Omental fat pad (tissue), 4 donors: ENCODE data around the gene MATCAP1. TPM values are rescaled to one million over a fixed set of nuclear protein-coding genes. Genes with fewer than 3 reads are reported as not detected.

Experiments used
- ATAC-seq: fragments of 150-250 bp; one replicate; pipeline ENCODE4 v1.9.1; 2016; ENCODE audit warnings: mild to moderate bottlenecking, moderate library complexity; ENCODE audit not compliant: low FRiP score
- DNase-seq: peaks from one replicate; pipeline ENCODE4 v3.0.0-alpha.2; 2019; ENCODE audit warnings: low spot score
- total RNA-seq, 4 donors: library from RNA; depleted of rRNA; stranded (reverse); fragments of >200 nt; gene quantifications; one replicate each; pipeline ENCODE4 v1.1.0, GENCODE V29; 2016
- TF ChIP-seq, protein P1 (sequence below), 3 donors: fragments of 450-650 bp; IDR thresholded peaks; one replicate each; pipeline ENCODE4 v1.5.1; 2016 to 2017; ENCODE audit warnings: antibody characterized with exemption in 3 of 3, mild to moderate bottlenecking in 3 of 3, moderate library complexity in 2 of 3

MATCAP1 gene
- total RNA-seq, 4 donors from 2014 or later = 12.6 to 53.4 (median 17.2) TPM

DNA sequence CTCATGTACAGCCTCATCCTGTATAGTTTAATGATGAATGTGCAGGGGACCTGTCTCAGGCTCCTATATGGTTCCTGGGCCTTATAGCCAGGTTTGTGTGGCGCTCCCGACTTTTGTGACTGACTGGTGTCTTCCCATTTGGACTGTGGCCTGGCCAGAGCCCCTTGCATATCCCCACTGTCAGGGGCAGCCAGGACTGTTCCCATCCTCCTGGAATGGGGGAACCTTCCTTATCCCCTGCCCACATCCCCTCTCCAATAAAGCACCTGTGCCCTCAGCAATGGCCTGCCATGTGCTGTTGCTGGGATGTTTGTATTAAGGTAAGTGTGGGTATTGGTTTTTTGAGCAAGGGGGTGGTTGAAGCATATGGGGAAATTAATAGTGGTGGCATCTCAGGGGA lies 35.5 kb downstream of the MATCAP1 start:
- no peak for ATAC-seq
- TF ChIP-seq, protein P1, sequence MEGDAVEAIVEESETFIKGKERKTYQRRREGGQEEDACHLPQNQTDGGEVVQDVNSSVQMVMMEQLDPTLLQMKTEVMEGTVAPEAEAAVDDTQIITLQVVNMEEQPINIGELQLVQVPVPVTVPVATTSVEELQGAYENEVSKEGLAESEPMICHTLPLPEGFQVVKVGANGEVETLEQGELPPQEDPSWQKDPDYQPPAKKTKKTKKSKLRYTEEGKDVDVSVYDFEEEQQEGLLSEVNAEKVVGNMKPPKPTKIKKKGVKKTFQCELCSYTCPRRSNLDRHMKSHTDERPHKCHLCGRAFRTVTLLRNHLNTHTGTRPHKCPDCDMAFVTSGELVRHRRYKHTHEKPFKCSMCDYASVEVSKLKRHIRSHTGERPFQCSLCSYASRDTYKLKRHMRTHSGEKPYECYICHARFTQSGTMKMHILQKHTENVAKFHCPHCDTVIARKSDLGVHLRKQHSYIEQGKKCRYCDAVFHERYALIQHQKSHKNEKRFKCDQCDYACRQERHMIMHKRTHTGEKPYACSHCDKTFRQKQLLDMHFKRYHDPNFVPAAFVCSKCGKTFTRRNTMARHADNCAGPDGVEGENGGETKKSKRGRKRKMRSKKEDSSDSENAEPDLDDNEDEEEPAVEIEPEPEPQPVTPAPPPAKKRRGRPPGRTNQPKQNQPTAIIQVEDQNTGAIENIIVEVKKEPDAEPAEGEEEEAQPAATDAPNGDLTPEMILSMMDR (IDR thresholded peaks at IDR 0.05) = no peak
- no peak for DNase-seq

- ATAC-seq = no peak
- no peak for DNase-seq
- TF ChIP-seq, protein P1 (IDR thresholded peaks at IDR 0.05) = no peak
Observed at GRCh38 chr16:67147437-67148140, 36.2 kb downstream of the MATCAP1 start.

- no peak for DNase-seq
- TF ChIP-seq, protein P1 (IDR thresholded peaks at IDR 0.05) = no peak
- no peak for ATAC-seq
Observed at GRCh38 chr16:67146523-67147357, 37.0 kb downstream of the MATCAP1 start.

GRCh38 chr16:67145746-67146145 lies 38.0 kb downstream of the MATCAP1 start:
- ATAC-seq = no peak
- TF ChIP-seq, protein P1 (IDR thresholded peaks at IDR 0.05) = no peak
- no peak for DNase-seq

DNA sequence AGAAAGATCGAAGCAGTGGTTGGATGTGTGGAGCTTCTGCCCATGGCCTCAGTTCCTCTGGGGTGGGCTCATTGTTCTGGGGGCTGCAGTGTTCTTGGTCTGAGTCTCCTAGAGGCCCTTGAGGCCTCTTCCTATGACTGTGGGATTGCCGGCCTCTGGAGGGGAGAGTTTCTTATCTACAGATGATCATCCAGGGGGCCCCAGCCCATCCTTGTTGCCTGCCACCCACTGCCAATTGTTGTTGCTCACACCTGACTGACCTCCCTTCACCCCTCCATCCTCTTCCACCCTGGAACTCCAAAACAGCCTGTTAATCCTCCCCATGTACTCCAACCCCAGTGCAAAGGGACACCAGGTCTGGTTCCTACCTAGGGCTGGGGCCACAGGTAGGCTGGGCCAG lies 38.8 kb downstream of the MATCAP1 start:
- ATAC-seq (no peak), DNase-seq (no peak)
- TF ChIP-seq, protein P1 (IDR thresholded peaks at IDR 0.05) = no peak

DNA sequence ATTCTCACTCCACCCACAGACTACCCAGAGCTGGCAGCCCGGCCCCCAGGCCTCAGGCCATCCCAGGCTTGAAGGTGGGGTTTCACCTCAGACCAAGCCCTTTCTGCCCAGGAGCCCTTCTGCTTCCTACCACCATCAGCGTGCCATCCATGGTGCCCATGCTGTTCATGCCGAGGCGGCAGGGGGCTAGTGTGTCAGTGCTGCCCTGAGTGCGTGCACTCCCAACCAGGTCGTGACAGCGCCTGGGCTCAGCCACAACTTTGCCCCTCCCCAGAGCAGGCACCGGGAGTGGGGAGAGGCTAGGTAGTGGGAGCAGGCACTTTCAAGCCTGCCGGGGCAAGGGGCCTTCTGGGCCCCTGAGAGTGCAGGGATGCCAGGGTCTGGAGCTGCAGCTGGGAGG lies 41.4 kb downstream of the MATCAP1 start:
- DNase-seq = no peak

More for the DNA sequence above, 41.4 kb downstream of the MATCAP1 start:
- TF ChIP-seq, protein P1 (IDR thresholded peaks at IDR 0.05) = no peak
- no peak for ATAC-seq
